Stimulated activated CD4-positive, alpha-beta T cell treated with anti-CD3 and anti-CD28 coated beads, Interleukin-15, amount 100 ng/mL, for 1 hour (primary cell): ENCODE data around the gene PRPF8.

Source experiments
- DNase-seq, 2 donors: peaks; one replicate each; pipeline ENCODE4 v3.0.0-alpha.2; 2020; ENCODE audit warnings: low read depth in 1 of 2, low spot score in 1 of 2

The PRPF8 gene

DNA sequence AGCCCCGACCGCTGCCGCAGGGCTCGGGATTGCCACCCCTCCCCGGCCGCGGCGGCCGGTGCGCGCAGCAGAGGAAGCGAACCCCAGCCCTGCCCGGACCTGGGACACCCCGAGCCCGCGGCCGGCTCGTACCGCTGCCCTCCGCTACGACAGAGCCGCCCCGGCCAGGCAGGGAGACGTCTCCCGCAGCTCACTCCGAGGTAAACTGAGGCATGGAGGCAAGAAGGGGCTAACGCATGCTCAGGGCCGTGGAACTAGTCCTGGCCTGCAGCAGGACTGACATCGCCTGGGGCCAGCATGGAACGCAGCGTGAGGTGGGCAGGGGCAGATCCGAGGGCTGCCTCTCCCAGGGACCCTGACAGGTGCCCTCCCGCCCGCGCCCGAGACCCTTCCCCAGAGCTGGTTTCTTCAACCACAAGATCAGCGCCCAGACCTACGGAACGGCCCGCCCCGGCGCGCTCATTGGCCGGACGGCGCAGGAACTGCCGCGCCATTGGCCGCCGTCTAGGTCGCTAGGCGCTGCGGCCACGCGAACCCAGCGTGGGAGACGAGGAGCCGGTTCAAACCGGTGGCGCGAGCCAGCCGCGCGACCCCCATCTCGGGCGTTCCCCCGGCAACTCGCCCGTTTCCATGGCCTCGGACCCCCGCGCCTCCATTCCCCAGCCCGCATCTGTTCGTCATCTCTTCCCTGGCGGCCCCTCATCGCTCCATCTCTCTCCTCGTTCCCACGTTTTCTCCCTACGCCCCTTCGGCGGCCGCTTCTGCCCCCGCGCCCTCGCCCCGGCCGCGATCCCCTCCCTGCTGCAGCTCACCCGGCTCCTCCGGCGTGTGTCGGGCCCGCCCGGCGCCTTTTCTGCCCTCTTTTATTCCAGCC is 56.4 kb downstream of the PRPF8 start, which contains the start of gene SLC43A2:
Gene SLC43A2, minus strand, starts transcription at position 853 of the 874 bp plus-strand sequence. CDS start 960 bp downstream, outside the sequence.
- DNase-seq: peak; percentile 58 to 70

DNA sequence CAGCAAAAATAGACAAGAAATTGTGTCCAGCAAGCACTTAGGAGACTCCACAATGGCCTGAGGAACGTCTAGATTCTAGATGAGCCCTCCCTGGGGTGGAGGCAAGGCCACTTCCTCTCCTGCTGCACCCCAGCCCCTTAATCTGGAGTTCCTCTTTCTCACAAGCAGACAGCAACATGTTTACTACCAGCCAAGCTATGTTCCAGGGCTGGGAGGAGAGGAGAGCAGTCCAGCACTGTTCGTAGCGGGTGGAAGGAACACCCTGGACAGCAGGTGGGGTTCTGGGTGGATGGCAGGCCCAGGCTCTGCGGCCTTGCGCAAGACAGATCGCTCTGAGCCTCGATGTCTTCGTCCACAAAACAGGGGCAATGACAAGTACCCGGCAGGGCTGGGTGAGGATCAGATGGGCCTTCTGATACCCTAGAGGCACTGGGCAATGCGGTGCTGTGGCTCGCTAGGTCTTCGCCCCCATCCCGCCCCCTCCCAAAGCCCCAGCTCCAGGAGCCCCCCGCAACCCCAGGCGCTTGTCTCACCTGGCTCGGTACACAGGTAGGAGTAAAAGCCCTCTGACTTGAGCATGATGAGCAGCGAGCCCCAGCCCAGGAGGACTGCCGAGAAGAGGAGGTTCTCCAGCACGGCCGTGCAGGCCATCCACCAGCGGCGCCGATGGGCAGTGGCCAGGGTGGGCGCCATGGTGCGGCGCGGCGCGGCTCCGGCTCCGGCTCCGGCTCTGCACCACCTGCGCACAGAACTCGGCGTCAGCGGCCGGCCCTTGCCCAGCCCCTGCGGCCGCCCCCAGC is 57.3 kb downstream of the PRPF8 start:
- no peak for DNase-seq

DNA sequence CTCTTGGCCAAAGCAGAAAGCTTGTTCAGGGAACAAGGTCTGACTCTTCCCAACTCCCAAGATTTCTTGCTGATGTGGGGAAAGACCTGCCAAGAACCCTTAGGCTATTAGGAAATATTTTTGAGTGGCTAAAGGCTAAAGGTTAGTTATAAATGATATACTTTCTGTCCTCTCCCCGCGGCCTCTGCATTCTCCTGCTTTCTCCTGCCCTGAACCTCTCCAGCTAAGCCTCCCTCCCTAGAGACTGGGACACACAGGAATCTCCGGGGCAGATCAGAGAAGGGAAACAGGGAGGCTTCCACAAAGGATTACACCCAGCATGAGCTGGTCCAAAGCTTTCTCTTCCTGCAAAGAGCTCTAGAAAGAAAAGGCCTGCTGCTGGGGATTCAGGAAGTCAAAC is 58.3 kb downstream of the PRPF8 start:
- no peak for DNase-seq

DNA sequence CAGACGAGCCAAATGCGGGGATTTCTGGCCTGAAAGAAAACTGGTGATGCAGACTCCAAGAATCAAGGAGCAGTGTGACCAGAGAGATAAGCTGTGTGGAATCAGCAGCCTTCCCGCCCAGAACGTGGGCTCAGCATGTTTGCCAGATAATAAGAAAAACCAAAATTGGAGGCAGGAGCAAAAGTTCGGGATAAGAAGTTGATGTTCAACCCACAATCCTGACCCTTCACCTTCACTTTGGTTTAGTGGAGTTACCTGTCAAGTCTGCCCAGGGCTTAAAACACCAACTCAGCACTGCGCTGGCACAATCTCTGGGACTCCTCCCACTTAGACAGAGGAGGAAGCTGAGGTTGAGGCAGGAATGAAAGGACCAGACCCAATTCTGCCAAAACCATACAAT is 59.1 kb downstream of the PRPF8 start:
- DNase-seq: no peak

DNA sequence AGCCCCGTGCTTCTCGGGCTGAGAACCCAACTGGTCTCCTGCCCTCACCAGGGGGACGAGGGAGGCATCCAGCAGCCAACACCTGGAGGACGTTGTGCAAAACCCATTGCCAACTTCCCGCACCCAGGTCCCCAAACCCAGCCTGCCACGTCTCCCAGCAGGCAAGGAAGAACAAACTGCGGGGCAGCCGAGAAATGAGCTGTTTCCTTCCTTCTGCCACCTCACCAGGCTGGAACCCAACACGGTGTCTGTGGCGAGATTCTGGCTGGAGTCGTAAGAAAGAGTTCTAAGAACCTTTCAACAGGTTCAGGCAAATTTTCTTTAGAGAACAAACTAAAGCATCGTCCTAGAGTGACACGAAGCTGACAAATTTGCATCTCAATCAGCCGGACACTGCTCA is 59.6 kb downstream of the PRPF8 start:
- DNase-seq: no peak

DNA sequence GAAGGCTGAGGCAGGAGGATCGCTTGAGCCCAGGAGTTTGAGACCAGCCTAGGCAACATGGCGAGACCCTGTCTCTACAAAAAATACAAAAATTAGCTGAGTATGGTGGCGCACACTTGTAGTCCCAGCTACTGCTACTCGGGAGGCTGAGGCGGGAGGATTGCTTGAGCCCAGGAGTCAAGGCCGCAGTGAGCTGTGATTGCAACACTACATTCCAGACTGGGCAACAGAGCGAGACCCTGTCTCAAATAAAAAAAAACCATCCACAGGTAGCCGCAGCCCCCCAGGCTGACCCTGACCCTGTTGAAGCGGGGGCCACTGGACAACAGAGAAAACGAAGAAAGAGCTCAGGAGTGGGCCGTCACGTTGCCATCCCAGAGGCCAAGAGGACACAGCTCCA is 60.0 kb downstream of the PRPF8 start:
- no peak for DNase-seq

DNA sequence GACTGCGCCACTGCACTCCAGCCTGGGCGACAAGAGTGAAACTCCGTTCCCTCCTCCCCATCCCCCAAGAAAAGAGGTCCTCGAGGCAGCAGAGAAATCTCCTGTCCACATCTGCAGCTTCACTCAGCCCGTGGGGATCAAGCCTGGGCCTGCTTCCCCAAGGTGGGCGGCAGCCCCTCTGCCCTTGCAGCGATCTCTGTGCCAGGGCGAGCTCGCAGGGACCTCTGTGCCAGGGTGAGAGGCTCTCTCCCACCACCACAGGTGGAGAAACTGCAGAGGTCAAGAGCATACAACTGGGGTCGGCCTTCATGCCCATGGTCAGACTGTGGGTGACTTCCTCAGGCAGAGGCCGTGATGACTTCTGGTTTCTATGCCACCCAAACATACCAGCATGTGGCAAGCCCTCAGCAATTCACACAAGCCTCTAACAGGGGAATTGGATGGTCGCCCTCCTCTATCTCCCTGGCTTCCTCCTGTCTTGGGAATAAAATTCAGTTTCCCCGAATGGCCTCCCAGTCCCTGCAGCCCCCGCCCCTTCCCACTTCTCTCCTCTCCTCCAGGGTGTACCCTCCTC is 61.5 kb downstream of the PRPF8 start:
- DNase-seq: no peak

DNA sequence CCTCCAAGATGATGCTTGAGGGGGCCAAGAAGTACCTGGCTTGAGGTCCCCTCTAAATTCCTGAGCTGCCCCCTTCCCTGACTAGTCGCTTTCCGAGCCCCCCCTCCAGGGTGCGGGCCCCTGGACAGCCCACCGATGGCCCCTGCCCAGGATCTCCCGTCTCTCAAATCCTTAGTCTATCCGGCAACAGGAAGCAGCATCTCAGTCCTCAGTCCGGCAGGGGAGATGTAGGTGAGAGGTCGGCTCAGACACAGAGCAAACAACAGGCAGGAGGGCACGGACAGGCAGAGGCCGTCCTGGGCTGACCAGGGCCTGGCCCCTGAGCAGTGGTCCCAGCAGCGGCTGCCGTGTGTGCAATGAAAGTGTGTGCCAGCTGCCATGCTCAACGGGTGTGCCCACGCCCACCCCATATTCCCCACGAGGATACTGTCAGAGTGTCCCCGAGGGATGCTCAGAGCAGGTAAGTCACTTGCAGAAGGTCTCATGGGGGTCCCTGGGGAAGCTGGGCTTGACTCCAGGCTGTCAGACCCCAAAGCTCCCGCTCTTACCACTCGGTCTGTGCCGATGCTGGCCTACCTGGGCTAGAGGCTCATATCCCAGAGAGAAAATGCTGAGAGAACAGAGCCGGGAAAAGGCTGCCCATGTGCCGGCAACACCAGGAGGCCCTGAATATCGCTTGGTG is 63.3 kb downstream of the PRPF8 start:
- DNase-seq: no peak

DNA sequence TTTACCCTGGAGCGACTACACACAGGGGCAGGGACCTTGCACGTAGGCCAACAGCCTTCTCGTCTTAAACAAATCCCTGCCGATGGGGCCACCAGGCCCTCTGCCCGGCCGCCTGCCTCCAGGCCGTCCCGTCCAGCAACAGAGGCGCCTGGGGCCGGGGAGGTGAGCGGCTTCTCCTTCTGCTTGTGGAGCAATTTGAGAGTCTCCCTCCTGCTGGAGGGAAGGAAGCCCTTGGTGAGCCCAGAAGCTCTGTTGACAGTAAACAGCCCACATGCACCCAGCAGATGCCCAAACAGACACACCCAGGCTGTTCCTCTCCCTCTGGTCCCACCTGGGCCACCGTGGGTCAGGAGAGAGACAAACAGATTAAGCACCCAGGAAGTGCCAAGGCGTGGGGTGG is 64.2 kb downstream of the PRPF8 start:
- no peak for DNase-seq

DNA sequence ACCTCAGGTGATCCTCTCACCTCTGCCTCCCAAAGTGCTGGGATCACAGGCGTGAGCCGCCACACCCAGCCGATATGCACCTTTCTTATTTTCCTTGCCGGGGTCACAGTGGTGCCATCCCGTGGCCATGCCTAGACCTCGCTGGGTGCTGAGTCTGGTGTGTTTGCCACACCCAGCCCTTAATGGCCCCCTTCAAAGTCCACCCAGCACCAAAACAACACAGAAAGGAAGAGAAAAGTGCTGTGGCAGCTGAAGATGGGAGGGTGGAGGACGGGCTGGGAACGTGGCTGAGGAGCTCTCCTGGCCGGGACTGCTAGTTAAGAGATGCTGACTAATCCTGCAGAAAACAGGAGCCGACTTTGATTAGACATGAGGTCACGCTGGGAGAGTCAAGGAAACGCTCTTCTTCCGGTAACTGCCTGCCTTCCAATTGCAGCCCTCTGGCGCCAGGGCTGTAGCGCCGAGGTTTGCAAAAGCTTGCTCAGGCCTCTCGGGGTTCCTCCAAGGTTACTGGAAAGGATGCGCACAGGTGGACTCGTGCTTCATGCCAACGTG is 67.0 kb downstream of the PRPF8 start:
- DNase-seq: no peak

DNA sequence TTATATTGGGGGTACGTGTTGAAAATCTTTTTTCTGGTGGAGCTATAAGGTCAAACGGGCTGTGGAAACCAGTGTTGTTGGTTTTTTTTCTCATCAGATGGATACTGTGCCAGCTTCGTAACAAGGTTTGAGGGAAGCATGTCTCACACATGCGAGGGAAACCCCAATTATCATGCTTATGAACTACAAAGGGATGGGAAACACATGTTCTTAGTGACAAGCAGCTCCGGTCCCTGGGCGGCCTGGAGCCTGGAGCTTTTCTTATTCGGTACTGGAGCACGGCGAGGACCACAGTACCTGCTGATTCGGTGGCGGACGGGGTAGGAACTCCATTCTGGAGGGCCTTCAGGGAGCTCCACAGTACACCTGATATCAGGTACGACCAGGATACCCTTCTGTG is 68.6 kb downstream of the PRPF8 start:
- DNase-seq: no peak

DNA sequence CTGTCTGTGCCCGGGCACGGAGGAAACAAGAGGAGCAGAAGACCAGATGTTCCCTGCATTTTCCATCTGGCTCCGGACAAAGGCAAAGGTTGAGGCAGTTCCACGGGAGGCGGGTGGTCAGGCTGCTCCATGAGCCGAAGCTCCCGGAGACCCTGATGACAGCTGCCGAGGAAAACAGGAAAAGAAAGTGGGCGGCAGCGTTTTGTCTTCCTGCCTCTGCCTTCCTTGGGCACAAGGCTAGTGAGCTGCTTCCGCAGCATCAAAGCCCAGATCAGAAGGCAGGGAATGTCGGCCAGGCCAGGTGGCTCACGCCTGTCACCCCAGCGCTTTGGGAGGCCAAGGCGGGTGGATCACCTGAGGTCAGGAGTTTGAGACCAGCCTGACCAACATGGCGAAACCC is 72.3 kb downstream of the PRPF8 start:
- no peak for DNase-seq

DNA sequence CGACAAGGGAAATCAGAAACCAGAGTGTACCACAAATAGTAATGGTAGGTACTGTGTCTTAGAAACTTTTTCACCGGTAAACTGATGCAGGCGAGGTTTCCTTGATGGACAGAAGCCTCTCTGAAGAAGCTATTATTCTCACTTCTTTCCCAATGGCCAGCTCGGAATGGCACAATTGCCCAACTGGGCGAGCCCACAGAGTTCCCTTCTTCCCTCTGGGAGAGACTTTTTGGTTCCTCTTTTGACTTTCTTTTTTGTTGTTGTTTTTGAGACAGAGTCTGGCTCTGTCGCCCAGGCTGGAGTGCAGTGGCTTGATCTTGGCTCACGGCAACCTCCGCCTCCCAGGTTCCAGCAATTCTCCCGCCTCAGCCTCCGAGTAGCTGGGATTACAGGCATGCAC is 73.0 kb downstream of the PRPF8 start:
- no peak for DNase-seq

DNA sequence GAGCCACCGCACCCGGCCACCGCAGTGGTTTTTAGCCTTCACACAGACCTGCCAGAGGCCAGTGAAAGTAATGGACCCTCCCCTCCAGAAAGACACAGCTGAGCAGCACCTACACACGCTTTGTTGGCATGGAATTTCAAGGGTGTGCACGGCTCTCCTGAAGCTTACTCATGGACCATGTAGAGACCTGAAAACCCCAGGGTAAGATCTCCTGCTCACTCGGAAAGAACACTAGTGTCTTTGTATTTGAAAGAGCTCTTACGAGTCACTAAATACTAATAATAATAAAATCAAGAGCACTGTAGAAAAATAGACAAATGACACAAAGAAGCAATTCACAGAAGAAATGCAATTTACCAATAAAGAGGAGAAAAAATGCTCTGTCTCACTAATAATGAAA is 76.0 kb downstream of the PRPF8 start:
- DNase-seq: no peak

DNA sequence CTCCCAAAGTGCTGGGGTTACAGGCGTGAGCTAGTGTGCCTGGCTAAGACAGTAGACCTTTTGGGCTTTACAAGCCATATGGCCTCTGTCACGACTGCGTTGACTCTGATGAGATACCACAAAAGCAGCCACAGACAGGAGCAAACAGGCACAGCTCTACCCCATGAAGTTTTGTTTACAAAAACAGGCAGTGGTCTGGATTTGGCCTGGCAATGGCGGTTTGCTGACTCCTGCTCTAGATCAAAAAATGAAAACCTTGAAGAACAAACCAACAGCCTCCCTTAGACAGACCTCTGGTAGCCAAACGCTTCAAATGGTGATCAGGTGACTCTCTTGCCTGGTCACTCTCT is 76.7 kb downstream of the PRPF8 start:
- DNase-seq: no peak

DNA sequence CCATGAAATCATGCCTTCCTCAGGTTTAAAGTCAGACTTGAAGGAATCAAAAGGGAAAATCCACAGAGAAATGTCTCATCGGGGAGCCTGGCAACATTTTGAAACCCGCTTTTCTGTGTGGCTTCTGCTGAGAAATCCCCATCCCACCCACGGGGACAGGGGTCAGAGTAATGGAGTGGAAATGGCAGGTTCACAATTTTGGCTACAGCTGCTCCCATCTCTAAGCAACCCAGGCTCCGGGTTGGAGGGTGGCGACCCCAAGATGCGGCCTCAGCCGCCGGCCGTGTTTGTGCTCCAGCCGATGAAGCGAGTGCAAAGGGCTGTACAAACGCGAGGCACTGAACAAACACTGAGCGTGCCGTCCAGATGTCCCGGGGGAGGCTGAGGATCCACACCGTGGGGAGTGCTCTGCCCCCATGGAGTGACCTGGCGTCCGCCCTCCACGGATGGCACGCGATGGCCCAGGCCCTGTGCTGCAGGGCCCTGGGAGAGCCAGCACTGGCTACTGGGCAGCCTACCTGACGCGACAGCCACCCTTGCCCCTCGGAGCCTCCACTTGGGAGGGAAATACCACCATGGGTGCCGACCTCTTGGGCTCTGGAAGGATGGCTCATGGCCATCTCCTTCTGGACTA is 78.2 kb downstream of the PRPF8 start:
- DNase-seq: no peak

DNA sequence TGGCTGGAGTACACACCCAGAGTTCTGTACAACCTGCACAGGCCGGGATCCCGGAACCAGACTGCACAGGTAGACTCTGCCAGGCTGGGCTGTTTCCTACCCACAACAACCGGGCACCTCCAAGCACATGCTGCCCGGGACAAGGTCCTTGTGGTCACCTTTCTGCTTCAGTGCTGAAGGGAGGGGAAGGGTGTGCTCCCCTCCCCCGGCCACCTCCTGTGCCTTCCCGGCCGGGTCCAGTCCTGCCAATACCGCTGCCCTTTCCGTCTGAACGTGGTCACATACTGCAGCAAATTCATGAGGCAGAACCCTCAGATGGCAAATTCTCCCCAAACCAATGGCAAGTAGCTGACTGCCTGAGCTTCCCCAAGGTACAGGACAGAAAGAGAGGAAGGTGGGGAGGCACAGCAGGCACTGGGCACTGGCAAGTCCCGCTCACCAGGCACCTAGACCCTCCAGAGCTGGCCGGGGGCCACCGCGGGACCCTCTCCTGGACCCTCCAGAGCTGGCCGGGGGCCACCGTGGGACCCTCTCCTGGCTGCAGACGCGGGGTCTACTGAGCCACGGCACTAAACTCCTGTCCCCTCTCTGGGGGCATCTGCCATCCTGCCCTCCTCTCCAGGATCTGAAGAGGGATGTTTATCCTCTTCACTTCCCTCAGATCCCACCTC is 78.9 kb downstream of the PRPF8 start:
- no peak for DNase-seq

DNA sequence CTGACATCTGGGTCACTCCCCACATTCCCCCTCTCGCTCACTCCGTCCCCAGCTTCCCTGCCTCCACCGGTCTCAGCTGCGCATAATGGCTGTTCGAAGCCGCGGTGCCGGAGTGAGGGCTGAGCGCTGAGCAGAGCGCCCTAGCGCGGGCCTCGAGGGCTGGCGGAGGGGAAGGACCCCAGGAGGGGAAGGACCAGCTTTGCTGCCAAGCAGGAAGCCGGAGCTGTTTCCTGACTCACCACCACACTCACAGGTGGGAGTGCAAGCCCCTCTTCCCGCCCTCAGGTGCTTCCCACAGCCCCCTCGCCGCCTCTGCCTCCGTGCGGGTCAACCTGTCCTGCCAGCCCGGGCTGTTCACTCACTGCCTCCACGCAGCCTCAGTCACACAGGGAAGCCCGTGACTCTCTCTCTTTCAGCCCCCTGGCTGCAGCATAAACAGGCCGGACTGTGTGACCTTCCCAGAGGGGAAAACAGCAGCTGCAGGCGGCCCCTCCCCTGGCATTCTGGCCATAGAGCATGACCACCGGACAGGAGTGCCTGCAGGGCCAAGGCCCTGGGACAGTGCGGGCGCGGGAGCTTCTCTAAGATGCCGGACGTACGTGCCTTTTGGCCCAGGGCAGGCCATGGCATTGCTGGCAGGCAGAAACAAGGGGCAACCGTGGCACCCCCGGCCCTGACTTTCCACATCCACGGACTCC is 79.7 kb downstream of the PRPF8 start:
- no peak for DNase-seq

DNA sequence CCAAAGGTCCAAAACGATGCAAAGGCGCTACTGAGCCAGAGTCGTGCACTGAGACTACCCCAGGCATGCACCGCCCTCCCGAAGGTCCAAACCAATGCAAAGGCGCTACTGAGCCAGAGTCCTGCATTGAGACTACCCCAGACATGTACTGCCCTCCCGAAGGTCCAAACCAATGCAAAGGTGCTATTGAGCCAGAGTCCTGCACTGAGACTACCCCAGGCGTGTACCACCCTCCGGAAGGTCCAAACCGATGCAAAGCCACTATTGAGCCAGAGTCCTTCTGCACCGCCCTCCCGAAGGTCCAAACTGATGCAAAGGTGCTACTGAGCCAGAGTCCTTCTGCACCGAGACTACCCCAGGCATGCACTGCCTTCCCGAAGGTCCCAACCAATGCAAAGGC is 83.1 kb downstream of the PRPF8 start:
- DNase-seq: no peak
